Activated CD8-positive, alpha-beta memory T cell treated with anti-CD3 and anti-CD28 coated beads for 4 hours (primary cell): Measurements from ENCODE around the gene HBD.
"Not testable (repeated sequence)": the region's sequence is repeated elsewhere in the genome, so short reads cannot be mapped to it uniquely, and the experiment has no call there.

ENCODE experiments used
- DNase-seq, 2 donors: peaks; one replicate each; pipeline ENCODE4 v3.0.0-alpha.2; 2020; ENCODE audit warnings: low read depth in 2 of 2

HBD gene

GRCh38 chr11:5253440-5253839 lies 19.2 kb upstream of the HBD start:
- DNase-seq: not testable (repeated sequence)

- DNase-seq: no peak
These were observed 18.6 kb upstream of the HBD start for GRCh38 chr11:5252919-5253265.

GRCh38 chr11:5252192-5252918 lies 18.1 kb upstream of the HBD start:
- no peak for DNase-seq

DNA sequence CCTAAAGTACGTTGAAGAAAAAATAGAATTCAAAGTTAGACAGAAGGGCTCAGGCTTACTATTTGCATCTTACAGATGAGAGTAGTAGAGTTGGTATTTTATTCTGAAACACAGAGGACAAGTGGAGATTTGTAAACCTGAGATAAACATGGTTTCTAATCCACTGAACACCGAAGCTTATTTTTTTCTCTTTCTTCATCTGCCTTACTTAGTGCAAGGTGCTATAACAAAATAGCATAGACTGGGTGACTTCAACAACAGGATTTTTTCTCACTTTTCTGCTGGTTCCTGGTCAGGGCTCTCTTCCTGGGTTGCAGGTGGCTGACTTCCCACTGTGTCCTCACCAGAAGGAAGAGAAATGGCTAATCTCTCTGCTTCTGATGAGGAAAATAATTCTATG lies 17.5 kb upstream of the HBD start:
- DNase-seq: no peak

GRCh38 chr11:5250543-5251204 lies 16.4 kb upstream of the HBD start:
- DNase-seq: no peak

DNA sequence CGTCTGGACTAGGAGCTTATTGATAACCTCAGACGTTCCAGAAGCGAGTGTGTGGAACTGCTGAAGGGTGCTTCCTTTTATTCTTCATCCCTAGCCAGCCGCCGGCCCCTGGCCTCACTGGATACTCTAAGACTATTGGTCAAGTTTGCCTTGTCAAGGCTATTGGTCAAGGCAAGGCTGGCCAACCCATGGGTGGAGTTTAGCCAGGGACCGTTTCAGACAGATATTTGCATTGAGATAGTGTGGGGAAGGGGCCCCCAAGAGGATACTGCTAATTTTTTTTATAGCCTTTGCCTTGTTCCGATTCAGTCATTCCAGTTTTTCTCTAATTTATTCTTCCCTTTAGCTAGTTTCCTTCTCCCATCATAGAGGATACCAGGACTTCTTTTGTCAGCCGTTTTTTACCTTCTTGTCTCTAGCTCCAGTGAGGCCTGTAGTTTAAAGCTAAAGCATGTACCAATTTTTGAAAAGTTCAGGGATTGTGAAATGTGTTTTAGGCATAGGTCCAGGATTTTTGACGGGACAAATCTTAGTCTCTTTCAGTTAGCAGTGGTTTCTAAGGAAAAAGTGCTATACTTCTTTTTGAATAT lies 15.6 kb upstream of the HBD start, which contains the start of gene HBG1:
Gene HBG1 (minus strand): TSS at position 51 of the 590 bp plus-strand sequence. CDS start 53 bp downstream, outside the sequence.
- DNase-seq: not testable (repeated sequence)

DNA sequence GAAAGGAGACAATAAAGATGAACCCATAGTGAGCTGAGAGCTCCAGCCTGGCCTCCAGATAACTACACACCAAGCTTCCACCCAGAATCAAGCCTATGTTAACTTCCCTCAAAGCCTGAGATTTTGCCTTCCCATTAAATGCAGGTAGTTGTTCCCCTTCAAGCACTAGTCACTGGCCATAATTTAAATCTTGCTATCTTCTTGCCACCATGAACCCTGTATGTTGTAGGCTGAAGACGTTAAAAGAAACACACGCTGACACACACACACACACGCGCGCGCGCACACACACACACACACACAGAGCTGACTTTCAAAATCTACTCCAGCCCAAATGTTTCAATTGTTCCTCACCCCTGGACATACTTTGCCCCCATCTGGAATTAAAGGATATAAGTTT lies 14.2 kb upstream of the HBD start:
- DNase-seq: not testable (repeated sequence)

- no peak for DNase-seq
These were observed 13.3 kb upstream of the HBD start for GRCh38 chr11:5247472-5248192.

GRCh38 chr11:5246772-5247471 lies 12.6 kb upstream of the HBD start:
- no peak for DNase-seq

- no peak for DNase-seq
These were observed 10.9 kb upstream of the HBD start for GRCh38 chr11:5245155-5245554.

- no peak for DNase-seq
These were observed 9.5 kb upstream of the HBD start for GRCh38 chr11:5243816-5244180.

- DNase-seq: no peak
These were observed 8.9 kb upstream of the HBD start for GRCh38 chr11:5242933-5243815.

GRCh38 chr11:5242208-5242607 lies 7.9 kb upstream of the HBD start:
- DNase-seq: no peak

- DNase-seq: no peak
These were observed 7.2 kb upstream of the HBD start for GRCh38 chr11:5241458-5241857.

- no peak for DNase-seq
These were observed 6.2 kb upstream of the HBD start for GRCh38 chr11:5240458-5240857.

GRCh38 chr11:5240056-5240455 lies 5.8 kb upstream of the HBD start:
- DNase-seq: no peak

DNA sequence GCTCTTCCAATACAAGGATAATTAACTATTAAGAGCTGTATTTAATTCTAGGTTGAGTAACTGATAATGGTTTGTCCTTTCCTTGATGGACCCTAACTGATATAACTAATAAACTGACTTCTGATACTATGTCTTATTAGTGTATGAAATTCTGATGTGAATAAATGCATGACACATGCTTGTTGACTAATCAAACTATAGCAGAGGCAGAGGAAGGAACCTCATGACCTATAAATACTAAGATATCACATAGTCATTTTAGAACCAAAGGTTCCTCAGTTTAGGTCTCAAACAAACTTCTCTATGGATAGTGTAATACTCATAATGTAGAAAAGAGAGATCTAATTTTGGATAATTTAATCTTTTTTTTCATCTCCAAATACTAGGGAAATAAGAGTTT lies 4.8 kb upstream of the HBD start:
- no peak for DNase-seq

DNA sequence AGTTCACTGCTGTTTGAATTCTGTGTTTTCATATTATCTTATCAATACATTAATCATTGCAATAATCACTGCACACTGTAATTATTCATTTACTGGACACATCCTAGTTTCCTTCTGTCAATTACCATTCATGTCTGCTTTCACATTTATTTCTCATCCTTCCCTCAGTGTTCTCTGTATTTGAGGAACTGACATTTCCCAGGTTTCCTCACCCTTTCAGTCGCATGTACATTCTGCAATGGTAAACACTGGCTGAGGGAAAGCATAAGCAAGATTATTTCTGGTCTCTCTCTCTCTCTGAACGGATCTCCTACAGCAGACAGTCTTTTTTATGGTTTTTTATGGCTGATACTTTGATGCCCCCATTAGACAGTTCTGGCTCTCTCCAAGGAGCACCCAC lies 4.2 kb upstream of the HBD start:
- no peak for DNase-seq

GRCh38 chr11:5237420-5237819 lies 3.1 kb upstream of the HBD start:
- DNase-seq: no peak

DNA sequence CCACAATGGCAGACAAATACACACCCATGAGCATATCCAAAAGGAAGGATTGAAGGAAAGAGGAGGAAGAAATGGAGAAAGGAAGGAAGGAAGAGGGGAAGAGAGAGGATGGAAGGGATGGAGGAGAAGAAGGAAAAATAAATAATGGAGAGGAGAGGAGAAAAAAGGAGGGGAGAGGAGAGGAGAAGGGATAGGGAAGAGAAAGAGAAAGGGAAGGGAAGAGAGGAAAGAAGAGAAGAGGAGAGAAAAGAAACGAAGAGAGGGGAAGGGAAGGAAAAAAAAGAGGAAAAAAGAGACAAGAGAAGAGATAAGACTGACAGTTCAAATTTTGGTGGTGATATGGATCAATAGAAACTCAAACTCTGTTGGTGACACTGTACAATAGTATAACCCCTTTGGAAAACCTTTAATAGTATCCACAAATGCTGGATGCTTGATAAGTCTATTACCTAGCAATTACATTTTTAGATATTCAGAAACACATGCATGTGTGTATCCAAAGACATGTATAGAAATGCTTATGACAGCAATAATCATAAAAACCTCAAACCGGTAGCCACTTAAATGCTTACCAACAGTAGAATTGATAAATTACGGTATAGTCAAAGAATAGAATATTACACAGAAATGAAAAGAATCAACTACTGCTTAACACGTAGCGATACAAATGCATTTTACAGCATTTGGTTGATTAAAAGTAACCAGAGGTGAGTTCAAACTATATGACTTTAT lies 1.2 kb upstream of the HBD start:
- no peak for DNase-seq
